Prostate gland (tissue), 2 donors: ENCODE measurements around the gene TRAPPC12. TPM values are rescaled to one million over a fixed set of nuclear protein-coding genes. Genes with fewer than 3 reads are reported as not detected.

ENCODE experiments used
- DNase-seq: peaks from one replicate; pipeline ENCODE4 v3.0.0-alpha.2; 2019; ENCODE audit warnings: low spot score
- H3K27ac ChIP-seq, 2 donors: fragments of 200-600 bp; sonication (generic); 2 replicates each; pipeline ENCODE4 v1.5.1; 2017 to 2019
- H3K27me3 ChIP-seq: fragments of 200-600 bp; sonication (generic); replicated peaks from 2 replicates; pipeline ENCODE4 v1.5.1; 2019; ENCODE audit not compliant: insufficient read depth
- H3K36me3 ChIP-seq, 2 donors: fragments of 200-600 bp; sonication (generic); 1 replicate in 1 of 2; 2 replicates in 1 of 2; pipeline versions ENCODE4 v1.5.1 to v1.8.1; 2017 to 2019
- H3K4me1 ChIP-seq: fragments of 200-600 bp; sonication (generic); replicated peaks from 2 replicates; pipeline ENCODE4 v1.5.1; 2019
- H3K4me3 ChIP-seq, 2 donors: fragments of 200-600 bp; sonication (generic); 2 replicates each; pipeline ENCODE4 v1.5.1; 2017 to 2019
- H3K9me3 ChIP-seq: fragments of 200-600 bp; sonication (generic); 2 replicates; pipeline ENCODE4 v1.5.1; 2017
- CTCF ChIP-seq, 4 experiments: fragments of 200-600 bp in 2 of 4; fragments of 450-650 bp in 2 of 4; sonication (generic) in 2 of 4; IDR thresholded peaks; 1 replicate in 3 of 4; 2 replicates in 1 of 4; pipeline ENCODE4 v1.5.1; 2016 to 2019; ENCODE audit warnings: antibody characterized with exemption in 4 of 4, mild to moderate bottlenecking in 2 of 4, moderate library complexity in 2 of 4
- POLR2A ChIP-seq: fragments of 450-650 bp; IDR thresholded peaks from one replicate; pipeline ENCODE4 v1.6.1; 2016; ENCODE audit warnings: antibody characterized with exemption, mild to moderate bottlenecking
- POLR2AphosphoS5 ChIP-seq: sonication (generic); formaldehyde crosslinking; IDR thresholded peaks from one replicate; pipeline ENCODE4 v1.6.1; 2017; ENCODE audit warnings: antibody characterized with exemption
- WGBS: methylation state at CpG from one replicate; pipeline ENCODE4 v1.1.5; 2018; 5-methylcytosine and 5-hydroxymethylcytosine counted together
- intact Hi-C: fragments of 100-400 bp; cut with DNase I; formaldehyde crosslinking; loops from one replicate; pipeline ENCODE4 v1.14.2; 2022
- total RNA-seq, 2 donors: library from RNA; depleted of rRNA; stranded (reverse); fragments of >200 nt; gene quantifications; one replicate each; pipeline ENCODE4 v1.1.0, GENCODE V29; 2016

The TRAPPC12 gene
- total RNA-seq, 2 donors from 2014 or later, result 114 to 128 TPM

GRCh38 chr2:3396920-3397559 is 17.5 kb downstream of the TRAPPC12 start:
- DNase-seq, result no peak
- Histone ChIP-seq H3K27me3 (no peaks in the 10 kb centered on the region), H3K4me3 (no peak overlapping the region), H3K4me1 (no peaks in the 10 kb centered on the region), H3K9me3 (no peaks in the 10 kb centered on the region), H3K36me3 (no peaks in the 10 kb centered on the region), H3K27ac (no peak overlapping the region)
- 83% methylated on average over 1 of the region's 1 CpG for WGBS
- intact Hi-C loops, result no loop called here
- TF ChIP-seq CTCF (IDR thresholded peaks at IDR 0.05) (no peak), POLR2A (no peak)

- DNase-seq, result no peak
- Histone ChIP-seq H3K36me3 (no peaks in the 10 kb centered on the region), H3K4me3 (no peak overlapping the region), H3K27me3 (no peaks in the 10 kb centered on the region), H3K4me1 (no peaks in the 10 kb centered on the region), H3K27ac (no peak overlapping the region), H3K9me3 (no peaks in the 10 kb centered on the region)
- intact Hi-C loops, result no loop called here
- WGBS, result 82% methylated on average over 5 of the region's 5 CpGs
- TF ChIP-seq POLR2A (no peak), POLR2AphosphoS5 (no peak), CTCF (IDR thresholded peaks at IDR 0.05) (no peak)
Measured at GRCh38 chr2:3398857-3399256, 19.4 kb downstream of the TRAPPC12 start.

- 51% methylated on average over 3 of the region's 3 CpGs for WGBS
- H3K27me3 ChIP-seq, result no peaks in the 10 kb centered on the region
Measured at GRCh38 chr2:3399381-3399780, 19.9 kb downstream of the TRAPPC12 start.

GRCh38 chr2:3399829-3400228 is 20.3 kb downstream of the TRAPPC12 start:
- no peak overlapping the region for H3K4me3 ChIP-seq
- TF ChIP-seq POLR2AphosphoS5 (no peak), CTCF (IDR thresholded peaks at IDR 0.05) (no peak), POLR2A (no peak)
- no peaks in the 10 kb centered on the region for H3K27me3 ChIP-seq
- DNase-seq, result no peak
- 29% methylated on average over 9 of the region's 9 CpGs for WGBS
- no peaks in the 10 kb centered on the region for H3K36me3 ChIP-seq
- no peaks in the 10 kb centered on the region for H3K9me3 ChIP-seq
- peaks cover 2% of the 10 kb centered on the region for H3K4me1 ChIP-seq
- intact Hi-C loops, result no loop called here
- H3K27ac ChIP-seq, result no peak overlapping the region

More at GRCh38 chr2:3399381-3399780, 19.9 kb downstream of the TRAPPC12 start:
- no peaks in the 10 kb centered on the region for H3K9me3 ChIP-seq
- H3K4me1 ChIP-seq, result no peaks in the 10 kb centered on the region
- intact Hi-C loops, result no loop called here
- no peak for TF ChIP-seq CTCF (IDR thresholded peaks at IDR 0.05)
- no peak for TF ChIP-seq POLR2A
- TF ChIP-seq POLR2AphosphoS5, result no peak
- H3K36me3 ChIP-seq, result no peaks in the 10 kb centered on the region
- DNase-seq, result no peak
- H3K27ac ChIP-seq, result no peak overlapping the region
- H3K4me3 ChIP-seq, result no peak overlapping the region

- 78% methylated on average over 11 of the region's 11 CpGs for WGBS
- no peaks in the 10 kb centered on the region for H3K27me3 ChIP-seq
- H3K4me3 ChIP-seq, result no peak overlapping the region
- no peak for DNase-seq
- no peak overlapping the region for H3K27ac ChIP-seq
- no peaks in the 10 kb centered on the region for H3K9me3 ChIP-seq
- H3K4me1 ChIP-seq, result peaks cover 14% of the 10 kb centered on the region
- TF ChIP-seq POLR2AphosphoS5 (no peak), CTCF (IDR thresholded peaks at IDR 0.05) (no peak), POLR2A (no peak)
- intact Hi-C loops, result no loop called here
- no peaks in the 10 kb centered on the region for H3K36me3 ChIP-seq
Measured at GRCh38 chr2:3403587-3404334, 24.3 kb downstream of the TRAPPC12 start.
